Measurements from ENCODE around the gene BMPER.

DNA sequence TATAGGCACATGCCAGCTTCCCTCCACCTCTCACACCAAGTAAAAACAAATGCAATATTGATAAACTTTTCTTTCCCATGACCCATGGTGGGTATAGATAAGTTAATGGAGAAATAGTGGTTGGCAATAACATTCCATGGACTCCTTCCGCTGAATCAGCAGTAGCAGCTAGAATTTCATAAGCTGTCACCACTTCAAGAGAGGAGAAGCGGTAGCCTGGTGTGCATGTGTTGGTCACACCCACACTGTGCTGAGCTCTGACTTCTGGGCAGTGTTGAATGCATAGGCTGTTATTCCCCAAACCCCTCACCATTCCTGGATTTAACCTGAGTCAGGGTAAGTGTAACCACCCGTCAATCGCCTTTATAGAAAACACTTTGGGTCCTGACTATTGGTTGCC, 32.5 kb upstream of the BMPER start:
- TF ChIP-seq, protein P1, sequence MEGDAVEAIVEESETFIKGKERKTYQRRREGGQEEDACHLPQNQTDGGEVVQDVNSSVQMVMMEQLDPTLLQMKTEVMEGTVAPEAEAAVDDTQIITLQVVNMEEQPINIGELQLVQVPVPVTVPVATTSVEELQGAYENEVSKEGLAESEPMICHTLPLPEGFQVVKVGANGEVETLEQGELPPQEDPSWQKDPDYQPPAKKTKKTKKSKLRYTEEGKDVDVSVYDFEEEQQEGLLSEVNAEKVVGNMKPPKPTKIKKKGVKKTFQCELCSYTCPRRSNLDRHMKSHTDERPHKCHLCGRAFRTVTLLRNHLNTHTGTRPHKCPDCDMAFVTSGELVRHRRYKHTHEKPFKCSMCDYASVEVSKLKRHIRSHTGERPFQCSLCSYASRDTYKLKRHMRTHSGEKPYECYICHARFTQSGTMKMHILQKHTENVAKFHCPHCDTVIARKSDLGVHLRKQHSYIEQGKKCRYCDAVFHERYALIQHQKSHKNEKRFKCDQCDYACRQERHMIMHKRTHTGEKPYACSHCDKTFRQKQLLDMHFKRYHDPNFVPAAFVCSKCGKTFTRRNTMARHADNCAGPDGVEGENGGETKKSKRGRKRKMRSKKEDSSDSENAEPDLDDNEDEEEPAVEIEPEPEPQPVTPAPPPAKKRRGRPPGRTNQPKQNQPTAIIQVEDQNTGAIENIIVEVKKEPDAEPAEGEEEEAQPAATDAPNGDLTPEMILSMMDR (IDR thresholded peaks at IDR 0.05): no peak
- no peak for TF ChIP-seq POLR2A (IDR thresholded peaks at IDR 0.05)

Measured in adrenal gland (tissue), 5 donors.